Right lobe of liver (tissue), 6 donors: ENCODE results near the gene MFN2. TPM values are rescaled to one million over a fixed set of nuclear protein-coding genes. Genes with fewer than 3 reads are reported as not detected.

Source experiments
- ATAC-seq, 4 donors: fragments of 200-7000 bp; cut with Tn5 transposase; one replicate each; pipeline ENCODE4 v1.9.1; 2020; ENCODE audit warnings: mild to moderate bottlenecking in 4 of 4, moderate library complexity in 4 of 4
- DNase-seq, 3 donors: peaks; one replicate each; pipeline ENCODE4 v3.0.0-alpha.2; 2020
- H3K27ac ChIP-seq, 3 donors: fragments of 200-600 bp; one replicate each; pipeline ENCODE4 v1.8.0; 2022
- H3K27me3 ChIP-seq, 2 donors: fragments of 200-600 bp; one replicate each; pipeline ENCODE4 v1.8.0; 2022
- H3K36me3 ChIP-seq, 4 donors: fragments of 200-600 bp; sonication (generic) in 1 of 4; one replicate each; pipeline versions ENCODE4 v1.5.1 to v1.8.0; 2017 to 2022; ENCODE audit warnings: control low read depth in 1 of 4
- H3K4me1 ChIP-seq, 4 donors: fragments of 200-600 bp; sonication (generic) in 1 of 4; one replicate each; pipeline versions ENCODE4 v1.5.1 to v1.8.0; 2017 to 2022; ENCODE audit warnings: control low read depth in 1 of 4
- H3K4me3 ChIP-seq, 3 donors: fragments of 200-600 bp; one replicate each; pipeline ENCODE4 v1.8.0; 2022
- H3K9me3 ChIP-seq, 4 donors: fragments of 200-600 bp; sonication (generic) in 1 of 4; one replicate each; pipeline versions ENCODE4 v1.5.1 to v1.8.0; 2017 to 2022; ENCODE audit warnings: control low read depth in 1 of 4
- CTCF ChIP-seq, 4 donors: fragments of 200-600 bp in 3 of 4; fragments of 450-650 bp in 1 of 4; IDR thresholded peaks; one replicate each; pipeline versions ENCODE4 v1.5.1 to v1.8.0; 2016 to 2022; ENCODE audit warnings: antibody characterized with exemption in 4 of 4, mild to moderate bottlenecking in 2 of 4
- POLR2A ChIP-seq: fragments of 450-650 bp; IDR thresholded peaks from one replicate; pipeline ENCODE4 v1.6.1; 2017; ENCODE audit warnings: antibody characterized with exemption, mild to moderate bottlenecking
- WGBS: methylation state at CpG from one replicate; pipeline ENCODE4 v1.1.6; 2018; ENCODE audit warnings: low coverage, low lambda C conversion rate; ENCODE audit not compliant: insufficient coverage; ENCODE audit errors: missing lambda C conversion rate; 5-methylcytosine and 5-hydroxymethylcytosine counted together
- intact Hi-C, 2 donors: fragments of 100-400 bp; cut with DNase I; formaldehyde crosslinking; loops; one replicate each; pipeline versions ENCODE4 v1.11.2 to v1.14.1; 2022
- microRNA-seq, 2 donors: library from miRNA; unstranded; fragments of <30 nt; microRNA quantifications; one replicate each; pipeline ENCODE4, GENCODE V29; 2019 to 2020
- small RNA-seq, 2 experiments: library from RNA; depleted of rRNA; stranded (forward); fragments of <200 nt; gene quantifications; one replicate each; pipeline ENCODE3, GENCODE V24; 2016
- total RNA-seq, 6 experiments: library from RNA; depleted of rRNA in 2 of 6; stranded (reverse); fragments of >200 nt in 2 of 6; fragmentation: NEBNext Ultra II Directional in 3 of 6; extraction: Animal tissue kit (Norgen Biotek cat#: 25700) in 3 of 6; gene quantifications; one replicate each; pipeline versions ENCODE4 v1.1.0 to v1.2.4, GENCODE V29; 2016 to 2023
- donor health status: DM: no; HTN: yes; CAD: no.
- donor health status: DM: no; HTN: no; CAD: no.
- donor health status: DM: no; HTN: no; CAD: no.
- donor health status: DM: no; HTN: yes; CAD: no.
- donor health status: DM: no; HTN: yes; CAD: no.

MFN2 gene
- total RNA-seq, 6 experiments from 2014 or later, result 46.2 to 64.0 (median 61.7) TPM

DNA sequence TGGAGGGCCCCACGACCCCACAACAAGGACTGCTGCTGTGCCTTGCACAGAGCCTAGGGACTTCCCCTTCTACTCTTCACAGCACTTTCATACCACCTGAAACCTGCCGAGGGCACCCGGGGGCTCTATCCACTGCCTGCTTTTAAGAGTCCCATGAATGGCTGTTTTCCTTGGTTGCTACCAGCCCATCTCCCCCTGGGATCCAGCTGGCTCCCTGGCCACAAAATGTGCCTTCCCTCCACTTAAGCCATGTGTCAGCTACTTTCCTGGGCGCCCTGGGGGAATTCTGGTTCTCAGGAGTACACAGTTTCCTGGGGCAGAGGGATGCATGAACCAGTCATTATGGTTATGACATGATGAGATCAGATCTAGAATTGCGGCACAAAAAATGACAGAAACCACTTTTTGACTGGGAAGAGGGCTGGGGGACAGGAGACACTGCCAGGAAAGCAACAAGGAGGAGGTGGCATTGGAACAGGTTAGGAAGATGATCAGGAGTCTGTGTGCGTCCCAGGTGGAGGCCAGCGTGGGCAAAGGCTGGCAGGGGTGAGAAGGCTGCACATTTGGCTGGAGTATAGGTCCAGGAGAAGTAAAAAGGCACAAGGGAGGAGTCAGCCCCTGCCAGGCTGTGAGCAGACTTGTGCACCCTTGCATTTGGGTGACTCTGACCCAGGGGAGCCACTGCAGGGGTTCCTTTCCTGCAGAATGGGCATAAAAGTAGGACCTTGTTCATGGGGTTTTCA lies 79.6 kb downstream of the MFN2 start:
- ATAC-seq (no peak), DNase-seq (no peak)
- intact Hi-C loops, result no loop called here
- H3K27me3 ChIP-seq, result peaks cover 0 to 15% of the 10 kb centered on the region in 2 donors
- 59% methylated on average over 6 of the region's 7 CpGs for WGBS
- no peak overlapping the region for H3K4me3 ChIP-seq
- no peaks in the 10 kb centered on the region for H3K36me3 ChIP-seq
- no peaks in the 10 kb centered on the region for H3K9me3 ChIP-seq
- no peak overlapping the region for H3K27ac ChIP-seq
- TF ChIP-seq CTCF (IDR thresholded peaks at IDR 0.05), result no peak
- TF ChIP-seq POLR2A, result no peak
- no peaks in the 10 kb centered on the region for H3K4me1 ChIP-seq

- intact Hi-C loops, result no loop called here
- ATAC-seq (no peak), DNase-seq (no peak)
- H3K27ac ChIP-seq, result no peak overlapping the region
- TF ChIP-seq POLR2A (no peak), CTCF (IDR thresholded peaks at IDR 0.05) (no peak)
- no peak overlapping the region for H3K4me3 ChIP-seq
- H3K9me3 ChIP-seq, result no peaks in the 10 kb centered on the region
- no peaks in the 10 kb centered on the region for H3K36me3 ChIP-seq
- H3K27me3 ChIP-seq, result peaks cover 0 to 15% of the 10 kb centered on the region in 2 donors
- no peaks in the 10 kb centered on the region for H3K4me1 ChIP-seq
- 75% methylated on average over 3 of the region's 3 CpGs for WGBS
These were observed 80.3 kb downstream of the MFN2 start for GRCh38 chr1:12060500-12060899.

Small RNA genes within 50 kb of the gene (microRNA-seq; reads per million reads assigned to microRNA genes)
- 0 to 0.29 reads per million in 2 donors for gene MIR6729

Small RNA genes within 50 kb of the gene (small RNA-seq; reads per million reads assigned to genes)
- gene AL096840.1 (0 reads per million in 2 experiments), gene MIR6729 (0 reads per million in 2 experiments), gene RF00019 (0 reads per million in 2 experiments), gene RN7SL649P (0 reads per million in 2 experiments)

Other genes starting within 250 kb of the MFN2 start
- 10 to 100 TPM in 3 of 6 experiments, 1 to 10 TPM in 3; 6.4 to 20.5 (median 11.4) TPM for gene AGTRAP, start 244.3 kb upstream of the MFN2 start, total RNA-seq
- gene C1orf167, start 218.3 kb upstream of the MFN2 start, total RNA-seq, result not detected
- 10 to 100 TPM; 10.6 to 20.1 (median 15.6) TPM for gene MTHFR, start 174.5 kb upstream of the MFN2 start, total RNA-seq
- 10 to 100 TPM in 2 of 6 experiments, 1 to 10 TPM in 4; 4.2 to 12.7 (median 9.2) TPM for gene CLCN6, start 174.3 kb upstream of the MFN2 start, total RNA-seq
- 1 to 10 TPM in 2 of 6 experiments, under 1 TPM in 2, not detected in 2; 0.27 to 2.3 (median 1.3) TPM for gene NPPA, start 132.7 kb upstream of the MFN2 start, total RNA-seq
- under 1 TPM in 1 of 6 experiments, not detected in 5; 0.44 TPM for gene NPPB, start 121.5 kb upstream of the MFN2 start, total RNA-seq
- gene KIAA2013, start 54.0 kb upstream of the MFN2 start, total RNA-seq, result 10 to 100 TPM; 33.5 to 75.1 (median 43.0) TPM
- 100 to 1,000 TPM in 2 of 6 experiments, 10 to 100 TPM in 4; 70.2 to 119 (median 93.8) TPM for gene PLOD1, start 45.7 kb upstream of the MFN2 start, total RNA-seq
- gene MIIP, start 39.1 kb downstream of the MFN2 start, total RNA-seq, result 10 to 100 TPM in 5 of 6 experiments, 1 to 10 TPM in 1; 7.6 to 19.7 (median 12.1) TPM
- gene TNFRSF8, start 82.9 kb downstream of the MFN2 start, total RNA-seq, result under 1 TPM in 5 of 6 experiments, not detected in 1; 0.12 to 0.29 (median 0.19) TPM
- 10 to 100 TPM; 12.9 to 56.9 (median 26.5) TPM for gene TNFRSF1B, start 186.5 kb downstream of the MFN2 start, total RNA-seq
- gene VPS13D, start 249.6 kb downstream of the MFN2 start, total RNA-seq, result 10 to 100 TPM; 25.9 to 36.9 (median 30.8) TPM